Left cardiac atrium (tissue), 4 donors: Measurements from ENCODE around the gene ZNF3. TPM values are rescaled to one million over a fixed set of nuclear protein-coding genes. Genes with fewer than 3 reads are reported as not detected.

Experiments
- ATAC-seq, 2 donors: fragments of 200-7000 bp; cut with Tn5 transposase; one replicate each; pipeline ENCODE4 v1.9.1; 2020; ENCODE audit warnings: mild to moderate bottlenecking in 2 of 2, moderate library complexity in 2 of 2
- DNase-seq: peaks from one replicate; pipeline ENCODE4 v3.0.0-alpha.2; 2020
- intact Hi-C, 2 donors: fragments of 100-400 bp; cut with DNase I; formaldehyde crosslinking; loops; one replicate each; pipeline versions ENCODE4 v1.14.1 to v1.15.1; 2022 to 2023
- total RNA-seq, 2 donors: library from RNA; stranded (reverse); fragmentation: NEBNext Ultra II Directional; extraction: Animal tissue kit (Norgen Biotek cat#: 25700); gene quantifications; one replicate each; pipeline ENCODE4 v1.2.1, GENCODE V29; 2021
- donor health status: DM: no; HTN: yes; CAD: no.
- donor health status: DM: no; HTN: yes; CAD: no; lungs with severe emphysema.
- donor health status: DM: yes; HTN: yes; CAD: no.
- donor health status: Dilated cardiomyopathy.

The ZNF3 gene
- total RNA-seq, 2 donors from 2014 or later, result 14.6 to 17.3 TPM

GRCh38 chr7:100065452-100066186, 15.9 kb downstream of the ZNF3 start:
- intact Hi-C loops, result no loop called here

GRCh38 chr7:100064162-100064561, 17.4 kb downstream of the ZNF3 start:
- DNase-seq (no peak), ATAC-seq (no peak)
- intact Hi-C loops, result no loop called here

More at GRCh38 chr7:100065452-100066186, 15.9 kb downstream of the ZNF3 start:
- ATAC-seq (peak; percentile 67 to 72), DNase-seq (no peak)

GRCh38 chr7:100063376-100063775, 18.1 kb downstream of the ZNF3 start:
- ATAC-seq (no peak), DNase-seq (no peak)
- intact Hi-C loops, result no loop called here

GRCh38 chr7:100061518-100062193, 19.9 kb downstream of the ZNF3 start:
- ATAC-seq, result no peak
- intact Hi-C loops, result no loop called here
- DNase-seq, result no peak

GRCh38 chr7:100059251-100059739, 22.2 kb downstream of the ZNF3 start:
- intact Hi-C loops, result no loop called here
- no peak for ATAC-seq
- DNase-seq, result no peak

GRCh38 chr7:100057006-100057405, 24.5 kb downstream of the ZNF3 start:
- intact Hi-C loops, result no loop called here
- no peak for ATAC-seq
- no peak for DNase-seq

- ATAC-seq (no peak), DNase-seq (no peak)
- intact Hi-C loops, result no loop called here
These were observed 28.3 kb downstream of the ZNF3 start for GRCh38 chr7:100053215-100053614.

- ATAC-seq, result no peak
- intact Hi-C loops, result no loop called here
- DNase-seq, result no peak
These were observed 29.9 kb downstream of the ZNF3 start for GRCh38 chr7:100051611-100052010.

- DNase-seq (peak; percentile 90), ATAC-seq (peak; percentile 98 to 99)
- intact Hi-C loops, result loop anchor here in 1 of 2 donors (10.0 kb wide), 1 partner anchor 55 kb away; no protein-coding TSS in a partner anchor
These were observed 31.9 kb downstream of the ZNF3 start, which contains the start of gene ZSCAN21 for GRCh38 chr7:100049441-100050291. Gene ZSCAN21 (plus strand): TSS chr7:100049774. CDS start chr7:100057007, 7,233 bp downstream.

GRCh38 chr7:100048680-100049079, 32.8 kb downstream of the ZNF3 start:
- intact Hi-C loops, result loop anchor here in 1 of 2 donors (10.0 kb wide), 1 partner anchor 54 kb away; no protein-coding TSS in a partner anchor
- no peak for ATAC-seq
- no peak for DNase-seq

GRCh38 chr7:100044718-100045117, 36.8 kb downstream of the ZNF3 start:
- intact Hi-C loops, result loop anchor here in 1 of 2 donors (10.0 kb wide), 1 partner anchor 50 kb away; no protein-coding TSS in a partner anchor
- ATAC-seq, result no peak
- no peak for DNase-seq

GRCh38 chr7:100040575-100040974, 40.9 kb downstream of the ZNF3 start:
- DNase-seq (no peak), ATAC-seq (no peak)
- intact Hi-C loops, result loop anchor here in 1 of 2 donors (10.0 kb wide), 1 partner anchor 46 kb away; no protein-coding TSS in a partner anchor

GRCh38 chr7:100038326-100038725, 43.2 kb downstream of the ZNF3 start:
- intact Hi-C loops, result no loop called here
- DNase-seq (no peak), ATAC-seq (no peak)

GRCh38 chr7:100035876-100036275, 45.6 kb downstream of the ZNF3 start:
- DNase-seq (no peak), ATAC-seq (no peak)
- intact Hi-C loops, result no loop called here

GRCh38 chr7:100034871-100035510, 46.5 kb downstream of the ZNF3 start:
- intact Hi-C loops, result no loop called here

GRCh38 chr7:100033526-100033925, 48.0 kb downstream of the ZNF3 start:
- ATAC-seq, result no peak
- intact Hi-C loops, result no loop called here
- no peak for DNase-seq

More at GRCh38 chr7:100034871-100035510, 46.5 kb downstream of the ZNF3 start:
- ATAC-seq (no peak), DNase-seq (no peak)

GRCh38 chr7:100029596-100029995, 51.9 kb downstream of the ZNF3 start:
- DNase-seq (no peak), ATAC-seq (no peak)
- intact Hi-C loops, result no loop called here

GRCh38 chr7:100027197-100027596, 54.3 kb downstream of the ZNF3 start:
- DNase-seq (no peak), ATAC-seq (no peak)
- intact Hi-C loops, result no loop called here
